Measurements from ENCODE around the gene LRIG3.
"Not testable (repeated sequence)": the region's sequence is repeated elsewhere in the genome, so short reads cannot be mapped to it uniquely, and the experiment has no call there.

Gene LRIG3

GRCh38 chr12:58906917-58907316, 13.4 kb downstream of the LRIG3 start:
- no peak for DNase-seq (ENCODE audit: low spot score)

- DNase-seq (ENCODE audit: low spot score): no peak
Observed at GRCh38 chr12:58905422-58905821, 14.9 kb downstream of the LRIG3 start.

- not testable (repeated sequence) for DNase-seq (ENCODE audit: low spot score)
Observed at GRCh38 chr12:58902726-58903125, 17.6 kb downstream of the LRIG3 start.

GRCh38 chr12:58901664-58902063, 18.6 kb downstream of the LRIG3 start:
- DNase-seq (ENCODE audit: low spot score): no peak

GRCh38 chr12:58897969-58898368, 22.3 kb downstream of the LRIG3 start:
- DNase-seq (ENCODE audit: low spot score): no peak

GRCh38 chr12:58896278-58896677, 24.0 kb downstream of the LRIG3 start:
- no peak for DNase-seq (ENCODE audit: low spot score)

- no peak for DNase-seq (ENCODE audit: low spot score)
Observed at GRCh38 chr12:58895053-58895452, 25.3 kb downstream of the LRIG3 start.

- no peak for DNase-seq (ENCODE audit: low spot score)
Observed at GRCh38 chr12:58894040-58894439, 26.3 kb downstream of the LRIG3 start.

- no peak for DNase-seq (ENCODE audit: low spot score)
Observed at GRCh38 chr12:58893495-58893894, 26.8 kb downstream of the LRIG3 start.

GRCh38 chr12:58889557-58889956, 30.7 kb downstream of the LRIG3 start:
- no peak for DNase-seq (ENCODE audit: low spot score)

GRCh38 chr12:58888131-58888783, 32.0 kb downstream of the LRIG3 start:
- DNase-seq (ENCODE audit: low spot score): no peak

- DNase-seq (ENCODE audit: low spot score): no peak
Observed at GRCh38 chr12:58887068-58887467, 33.2 kb downstream of the LRIG3 start.

- no peak for DNase-seq (ENCODE audit: low spot score)
Observed at GRCh38 chr12:58886474-58886873, 33.8 kb downstream of the LRIG3 start.

- DNase-seq (ENCODE audit: low spot score): no peak
Observed at GRCh38 chr12:58884916-58885315, 35.4 kb downstream of the LRIG3 start.

GRCh38 chr12:58883576-58884334, 36.5 kb downstream of the LRIG3 start:
- DNase-seq (ENCODE audit: low spot score): no peak

- no peak for DNase-seq (ENCODE audit: low spot score)
Observed at GRCh38 chr12:58882826-58883225, 37.5 kb downstream of the LRIG3 start.

GRCh38 chr12:58881816-58882215, 38.5 kb downstream of the LRIG3 start:
- DNase-seq (ENCODE audit: low spot score): no peak

GRCh38 chr12:58880639-58881038, 39.7 kb downstream of the LRIG3 start:
- no peak for DNase-seq (ENCODE audit: low spot score)

GRCh38 chr12:58877243-58877743, 43.0 kb downstream of the LRIG3 start:
- no peak for DNase-seq (ENCODE audit: low spot score)

GRCh38 chr12:58873496-58873895, 46.8 kb downstream of the LRIG3 start:
- DNase-seq (ENCODE audit: low spot score): no peak

GRCh38 chr12:58871556-58871955, 48.7 kb downstream of the LRIG3 start:
- no peak for DNase-seq (ENCODE audit: low spot score)

- no peak for DNase-seq (ENCODE audit: low spot score)
Observed at GRCh38 chr12:58870595-58870994, 49.7 kb downstream of the LRIG3 start.

GRCh38 chr12:58860788-58861240, 59.5 kb downstream of the LRIG3 start:
- DNase-seq (ENCODE audit: low spot score): no peak
